T-helper 2 cell treated with Interferon-gamma antibody and Interleukin-4, amounts not matched to agents 100 ng/mL and 5 ng/mL, for 36 hours (primary cell): ENCODE results near the gene ZBTB16. TPM values are rescaled to one million over a fixed set of nuclear protein-coding genes. Genes with fewer than 3 reads are reported as not detected.

Source experiments
- intact Hi-C: fragments of 100-400 bp; cut with micrococcal nuclease; formaldehyde crosslinking; loops from one replicate; pipeline ENCODE4 v1.15.1; 2023
- total RNA-seq: library from RNA; stranded (reverse); gene quantifications from 2 replicates; pipeline ENCODE4 v1.2.3, GENCODE V29; 2022

Gene ZBTB16
- total RNA-seq, 1 donor from 2014 or later, result 13.7 TPM

- intact Hi-C loops, result no loop called here
Measured at GRCh38 chr11:114226356-114226755, 166.8 kb downstream of the ZBTB16 start.

- intact Hi-C loops, result no loop called here
Measured at GRCh38 chr11:114228435-114229411, 169.2 kb downstream of the ZBTB16 start.

- intact Hi-C loops, result no loop called here
Measured at GRCh38 chr11:114230031-114230704, 170.7 kb downstream of the ZBTB16 start.

GRCh38 chr11:114232400-114233059, 173.0 kb downstream of the ZBTB16 start:
- intact Hi-C loops, result no loop called here

GRCh38 chr11:114233755-114234154, 174.2 kb downstream of the ZBTB16 start:
- intact Hi-C loops, result no loop called here

GRCh38 chr11:114236829-114237228, 177.3 kb downstream of the ZBTB16 start:
- intact Hi-C loops, result no loop called here

GRCh38 chr11:114237321-114238280, 178.1 kb downstream of the ZBTB16 start:
- intact Hi-C loops, result no loop called here

- intact Hi-C loops, result no loop called here
Measured at GRCh38 chr11:114239753-114240161, 180.2 kb downstream of the ZBTB16 start.

GRCh38 chr11:114242032-114242431, 182.5 kb downstream of the ZBTB16 start:
- intact Hi-C loops, result no loop called here

- intact Hi-C loops, result no loop called here
Measured at GRCh38 chr11:114243461-114244372, 184.2 kb downstream of the ZBTB16 start.

GRCh38 chr11:114244726-114245394, 185.3 kb downstream of the ZBTB16 start:
- intact Hi-C loops, result no loop called here

GRCh38 chr11:114246321-114247069, 187.0 kb downstream of the ZBTB16 start:
- intact Hi-C loops, result no loop called here

- intact Hi-C loops, result no loop called here
Measured at GRCh38 chr11:114247070-114247789, 187.7 kb downstream of the ZBTB16 start.

GRCh38 chr11:114250180-114250579, 190.7 kb downstream of the ZBTB16 start:
- intact Hi-C loops, result no loop called here

- intact Hi-C loops, result no loop called here
Measured at GRCh38 chr11:114250993-114251814, 191.7 kb downstream of the ZBTB16 start.

- intact Hi-C loops, result no loop called here
Measured at GRCh38 chr11:114251815-114252337, 192.4 kb downstream of the ZBTB16 start.

- intact Hi-C loops, result no loop called here
Measured at GRCh38 chr11:114252767-114253166, 193.3 kb downstream of the ZBTB16 start.
